Measurements from ENCODE around the gene MGAT4D. TPM values are rescaled to one million over a fixed set of nuclear protein-coding genes. Genes with fewer than 3 reads are reported as not detected.
A peak's percentile ranks its signal among the peaks of the same experiment; 100 is the strongest.

Gene MGAT4D
- total RNA-seq, 1 experiment from 2014 or later, result not detected

DNA sequence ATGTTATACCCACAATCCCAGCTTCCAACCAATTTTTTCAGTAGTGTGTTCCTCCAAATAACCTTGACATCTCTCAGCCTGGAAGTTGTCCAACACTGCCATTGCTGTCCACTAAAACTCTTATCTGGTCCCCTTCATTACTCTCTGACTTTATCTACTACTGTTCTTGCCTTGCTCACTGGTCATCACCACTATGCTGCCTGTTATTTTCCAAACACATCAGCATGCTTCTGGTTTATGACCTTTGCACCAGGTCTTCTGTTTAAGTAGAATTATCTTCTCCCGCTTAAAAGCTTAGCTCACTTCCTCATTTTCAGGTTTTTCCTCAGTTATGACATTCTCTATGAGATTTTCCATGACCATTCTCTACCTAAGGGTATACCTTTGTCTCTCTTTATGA lies 31.3 kb upstream of the MGAT4D start:
- in situ Hi-C loops (cut with HindIII; ENCODE audit: low pct_unique_long_range_greater_than_20kb, low sequenced_read_pairs) (no loop called here), intact Hi-C loops (cut with micrococcal nuclease; ENCODE audit: unreplicated experiment) (no loop called here)
- peaks cover 2% of the 10 kb centered on the region; the same call in 1 of the 2 replicates for H3K4me1 ChIP-seq (ENCODE audit: control insufficient read depth, insufficient read depth, low read length)
- H3K27me3 ChIP-seq (ENCODE audit: control insufficient read depth, insufficient read depth, low read length), result no peaks in the 10 kb centered on the region
- TF ChIP-seq SIN3A (IDR thresholded peaks at IDR 0.05; ENCODE audit: borderline replicate concordance, insufficient read depth, low read depth, low read length), result no peak
- no peak for TF ChIP-seq TCF7L2 (IDR thresholded peaks at IDR 0.05; ENCODE audit: low read depth, low read length)
- no peak for TF ChIP-seq POLR2AphosphoS5 (IDR thresholded peaks at IDR 0.05; ENCODE audit: low read depth, low read length)
- TF ChIP-seq, protein P1, sequence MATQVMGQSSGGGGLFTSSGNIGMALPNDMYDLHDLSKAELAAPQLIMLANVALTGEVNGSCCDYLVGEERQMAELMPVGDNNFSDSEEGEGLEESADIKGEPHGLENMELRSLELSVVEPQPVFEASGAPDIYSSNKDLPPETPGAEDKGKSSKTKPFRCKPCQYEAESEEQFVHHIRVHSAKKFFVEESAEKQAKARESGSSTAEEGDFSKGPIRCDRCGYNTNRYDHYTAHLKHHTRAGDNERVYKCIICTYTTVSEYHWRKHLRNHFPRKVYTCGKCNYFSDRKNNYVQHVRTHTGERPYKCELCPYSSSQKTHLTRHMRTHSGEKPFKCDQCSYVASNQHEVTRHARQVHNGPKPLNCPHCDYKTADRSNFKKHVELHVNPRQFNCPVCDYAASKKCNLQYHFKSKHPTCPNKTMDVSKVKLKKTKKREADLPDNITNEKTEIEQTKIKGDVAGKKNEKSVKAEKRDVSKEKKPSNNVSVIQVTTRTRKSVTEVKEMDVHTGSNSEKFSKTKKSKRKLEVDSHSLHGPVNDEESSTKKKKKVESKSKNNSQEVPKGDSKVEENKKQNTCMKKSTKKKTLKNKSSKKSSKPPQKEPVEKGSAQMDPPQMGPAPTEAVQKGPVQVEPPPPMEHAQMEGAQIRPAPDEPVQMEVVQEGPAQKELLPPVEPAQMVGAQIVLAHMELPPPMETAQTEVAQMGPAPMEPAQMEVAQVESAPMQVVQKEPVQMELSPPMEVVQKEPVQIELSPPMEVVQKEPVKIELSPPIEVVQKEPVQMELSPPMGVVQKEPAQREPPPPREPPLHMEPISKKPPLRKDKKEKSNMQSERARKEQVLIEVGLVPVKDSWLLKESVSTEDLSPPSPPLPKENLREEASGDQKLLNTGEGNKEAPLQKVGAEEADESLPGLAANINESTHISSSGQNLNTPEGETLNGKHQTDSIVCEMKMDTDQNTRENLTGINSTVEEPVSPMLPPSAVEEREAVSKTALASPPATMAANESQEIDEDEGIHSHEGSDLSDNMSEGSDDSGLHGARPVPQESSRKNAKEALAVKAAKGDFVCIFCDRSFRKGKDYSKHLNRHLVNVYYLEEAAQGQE (IDR thresholded peaks at IDR 0.05; ENCODE audit: insufficient read depth in 1 of 2, low read depth in 2 of 2, low read length in 1 of 2), result no peak
- TF ChIP-seq, protein P2, sequence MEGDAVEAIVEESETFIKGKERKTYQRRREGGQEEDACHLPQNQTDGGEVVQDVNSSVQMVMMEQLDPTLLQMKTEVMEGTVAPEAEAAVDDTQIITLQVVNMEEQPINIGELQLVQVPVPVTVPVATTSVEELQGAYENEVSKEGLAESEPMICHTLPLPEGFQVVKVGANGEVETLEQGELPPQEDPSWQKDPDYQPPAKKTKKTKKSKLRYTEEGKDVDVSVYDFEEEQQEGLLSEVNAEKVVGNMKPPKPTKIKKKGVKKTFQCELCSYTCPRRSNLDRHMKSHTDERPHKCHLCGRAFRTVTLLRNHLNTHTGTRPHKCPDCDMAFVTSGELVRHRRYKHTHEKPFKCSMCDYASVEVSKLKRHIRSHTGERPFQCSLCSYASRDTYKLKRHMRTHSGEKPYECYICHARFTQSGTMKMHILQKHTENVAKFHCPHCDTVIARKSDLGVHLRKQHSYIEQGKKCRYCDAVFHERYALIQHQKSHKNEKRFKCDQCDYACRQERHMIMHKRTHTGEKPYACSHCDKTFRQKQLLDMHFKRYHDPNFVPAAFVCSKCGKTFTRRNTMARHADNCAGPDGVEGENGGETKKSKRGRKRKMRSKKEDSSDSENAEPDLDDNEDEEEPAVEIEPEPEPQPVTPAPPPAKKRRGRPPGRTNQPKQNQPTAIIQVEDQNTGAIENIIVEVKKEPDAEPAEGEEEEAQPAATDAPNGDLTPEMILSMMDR (IDR thresholded peaks at IDR 0.05), result no peak
- DNase-seq (ENCODE audit: low read depth, low spot score) (no peak), ATAC-seq (no peak)
- no peaks in the 10 kb centered on the region for H3K9me3 ChIP-seq (ENCODE audit: control insufficient read depth, insufficient read depth, low read depth, low read length)
- H3K36me3 ChIP-seq (ENCODE audit: control insufficient read depth, insufficient read depth, low read length), result no peaks in the 10 kb centered on the region; the same call in none of the 2 replicates
- no peak overlapping the region for H3K27ac ChIP-seq (ENCODE audit: low read length)
- CTCF ChIA-PET, result no interaction called here
- BruUV-seq (replicated peaks), result no TSS peak
- POLR2A ChIA-PET, result no interaction called here
- H3K4me3 ChIP-seq (ENCODE audit: low read depth in 2 of 2, low read length in 2 of 2), result no peak overlapping the region

DNA sequence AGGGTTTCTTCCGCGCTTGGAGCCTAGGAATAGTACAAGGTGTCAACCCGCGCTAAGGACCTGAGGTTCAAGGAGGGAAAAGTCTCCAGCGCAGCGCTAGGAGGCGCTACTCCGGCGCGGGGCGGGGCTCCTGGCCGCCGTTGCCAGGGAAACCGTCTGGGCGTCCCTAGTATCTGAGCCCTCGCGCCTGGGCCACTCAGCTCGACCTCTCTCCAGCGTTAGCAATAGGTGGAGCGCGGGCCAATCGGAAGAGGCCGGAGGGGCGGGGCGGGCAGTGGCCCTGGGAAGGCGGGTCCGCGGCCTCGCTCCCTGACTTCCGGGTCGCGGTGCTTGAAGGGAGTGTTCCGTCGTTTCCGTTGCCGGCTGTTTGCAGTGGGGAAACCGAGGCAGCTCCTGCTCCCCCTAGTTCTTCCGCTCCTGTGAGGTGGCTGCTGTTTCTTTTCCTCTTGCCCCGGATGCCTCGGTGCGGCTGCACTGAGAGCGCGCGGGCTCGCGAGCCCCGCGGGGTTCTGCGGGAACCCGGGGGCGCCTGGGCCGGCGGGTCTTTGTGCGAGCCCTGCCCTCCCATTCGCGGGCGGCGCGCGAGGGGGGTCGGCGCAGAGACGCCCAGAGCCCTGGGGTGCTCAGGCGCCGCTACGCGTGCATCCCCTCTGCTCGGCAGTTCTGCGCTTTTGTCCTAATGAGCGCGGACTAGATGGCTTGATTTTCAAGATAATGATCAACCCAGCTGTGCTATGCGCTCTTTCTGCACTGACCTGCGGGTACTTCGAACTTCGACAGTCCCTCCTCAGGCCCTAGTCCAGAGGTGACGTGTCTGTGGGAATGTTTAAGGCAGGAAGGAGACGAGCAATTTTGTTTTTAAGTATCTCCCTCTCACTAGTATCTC lies 26.0 kb upstream of the MGAT4D start, which contains the start of gene ELMOD2:
TSS of gene ELMOD2 (plus strand) at position 312 of the 886 bp plus-strand sequence. CDS start 1,261 bp downstream, outside the sequence.
- DNase-seq (ENCODE audit: low read depth, low spot score) (peak; percentile 71), ATAC-seq (peak; percentile 100)
- peak; percentile 81 for TF ChIP-seq SIN3A (IDR thresholded peaks at IDR 0.05; ENCODE audit: borderline replicate concordance, insufficient read depth, low read depth, low read length)
- TF ChIP-seq TCF7L2 (IDR thresholded peaks at IDR 0.05; ENCODE audit: low read depth, low read length), result peak; percentile 54; the same call in 1 of the 2 replicates
- TF ChIP-seq, protein P1 (IDR thresholded peaks at IDR 0.05; ENCODE audit: insufficient read depth in 1 of 2, low read depth in 2 of 2, low read length in 1 of 2), result no peak
- peak; percentile 87 for TF ChIP-seq POLR2AphosphoS5 (IDR thresholded peaks at IDR 0.05; ENCODE audit: low read depth, low read length)
- TF ChIP-seq, protein P2 (IDR thresholded peaks at IDR 0.05), result peak; percentile 93
- POLR2A ChIA-PET, result no interaction called here
- no TSS peak for BruUV-seq (replicated peaks)
- Histone ChIP-seq H3K27me3 (ENCODE audit: control insufficient read depth, insufficient read depth, low read length) (no peaks in the 10 kb centered on the region), H3K36me3 (ENCODE audit: control insufficient read depth, insufficient read depth, low read length) (no peaks in the 10 kb centered on the region; the same call in 1 of the 2 replicates), H3K4me1 (ENCODE audit: control insufficient read depth, insufficient read depth, low read length) (peaks cover 5% of the 10 kb centered on the region), H3K27ac (ENCODE audit: low read length) (peak within 1 kb of the TSS; percentile 84), H3K4me3 (ENCODE audit: low read depth in 2 of 2, low read length in 2 of 2) (peak within 1 kb of the TSS; percentile 83 to 88), H3K9me3 (ENCODE audit: control insufficient read depth, insufficient read depth, low read depth, low read length) (no peaks in the 10 kb centered on the region)
- CTCF ChIA-PET, result interaction anchor here (0.6 to 0.8 kb wide), 2 partner anchors 86 to 602 kb away, joined by 3 read pairs; no protein-coding TSS in a partner anchor
- intact Hi-C loops (cut with micrococcal nuclease; ENCODE audit: unreplicated experiment) (no loop called here), in situ Hi-C loops (cut with HindIII; ENCODE audit: low pct_unique_long_range_greater_than_20kb, low sequenced_read_pairs) (no loop called here)

Data from Panc1 (cell line).